A673 (cell line): ENCODE results near the gene ZBTB20. TPM values are rescaled to one million over a fixed set of nuclear protein-coding genes. Genes with fewer than 3 reads are reported as not detected.
A peak's percentile ranks its signal among the peaks of the same experiment; 100 is the strongest.

Experiments
- BruUV-seq: library from RNA; stranded (reverse); fragments of 400-500 nt; replicated peaks from 2 replicates; lab custom pipeline; 2021; lab: Mats Ljungman, UMichigan
- CTCF ChIA-PET: fragments of 300-600 bp; sonication (Branson Sonifier 250); formaldehyde crosslinking; loops from one replicate; lab custom pipeline; 2022; ENCODE audit warnings: antibody characterized with exemption; lab: Charles Lee
- POLR2A ChIA-PET: fragments of 300-600 bp; sonication (Branson Sonifier 250); formaldehyde crosslinking; loops from one replicate; lab custom pipeline; 2022; ENCODE audit warnings: antibody characterized with exemption; ENCODE audit not compliant: low non-redundant PET; lab: Charles Lee
- DNase-seq: peaks from one replicate; pipeline ENCODE4 v3.0.0-alpha.2; 2015; ENCODE audit warnings: low spot score
- H3K27ac ChIP-seq: fragments of 200-600 bp; sonication (generic); 2 replicates; pipeline ENCODE4 v1.5.1; 2016; ENCODE audit warnings: mixed run types, low read depth, mild to moderate bottlenecking, mixed read lengths, antibody characterized with exemption, low read length; ENCODE audit not compliant: poor library complexity, severe bottlenecking
- H3K27me3 ChIP-seq: fragments of 200-600 bp; sonication (generic); replicated peaks from 2 replicates; pipeline ENCODE4 v1.6.1; 2017; ENCODE audit warnings: mixed run types, low read depth, mild to moderate bottlenecking, mixed read lengths, antibody characterized with exemption, low read length; ENCODE audit not compliant: insufficient read depth, poor library complexity
- H3K36me3 ChIP-seq: fragments of 200-600 bp; sonication (generic); 2 replicates; pipeline ENCODE4 v1.6.1; 2016; ENCODE audit warnings: mixed run types, mild to moderate bottlenecking, mixed read lengths, antibody characterized with exemption, low read length; ENCODE audit not compliant: insufficient read depth, poor library complexity, severe bottlenecking
- H3K4me1 ChIP-seq: fragments of 200-600 bp; sonication (generic); 2 replicates; pipeline ENCODE4 v1.6.1; 2017; ENCODE audit warnings: mixed run types, mild to moderate bottlenecking, mixed read lengths, antibody characterized with exemption, low read length; ENCODE audit not compliant: insufficient read depth, poor library complexity, severe bottlenecking
- H3K4me3 ChIP-seq: fragments of 200-600 bp; sonication (generic); 2 replicates; pipeline ENCODE4 v1.5.1; 2016; ENCODE audit warnings: low read depth, mixed run types, mild to moderate bottlenecking, mixed read lengths, low read length; ENCODE audit not compliant: poor library complexity, severe bottlenecking
- H3K9me3 ChIP-seq: fragments of 200-600 bp; sonication (generic); 2 replicates; pipeline ENCODE4 v1.6.1; 2016; ENCODE audit warnings: mixed run types, low read depth, mild to moderate bottlenecking, mixed read lengths, antibody characterized with exemption, low read length; ENCODE audit not compliant: poor library complexity, severe bottlenecking
- CTCF ChIP-seq: fragments of 300-800, 200-600 bp; sonication (generic); conservative IDR thresholded peaks from 2 replicates; pipeline ENCODE4 v1.5.1; 2017; ENCODE audit warnings: low read depth, mild to moderate bottlenecking, antibody characterized with exemption, low read length, moderate library complexity, mixed read lengths
- EZH2 ChIP-seq: fragments of 200-600 bp; sonication (generic); IDR thresholded peaks from 2 replicates; pipeline ENCODE4 v1.6.1; 2017; ENCODE audit warnings: borderline replicate concordance, low read depth, mild to moderate bottlenecking, mixed read lengths, antibody characterized with exemption, low read length; ENCODE audit not compliant: poor library complexity, severe bottlenecking
- intact Hi-C: fragments of 100-400 bp; cut with micrococcal nuclease; formaldehyde crosslinking; loops from one replicate; pipeline ENCODE4 v1.10.0; 2022; ENCODE audit not compliant: unreplicated experiment
- total RNA-seq: library from RNA; stranded (reverse); gene quantifications from 2 replicates; pipeline ENCODE4 v1.2.3, GENCODE V29; 2021

Gene ZBTB20
- total RNA-seq, 1 experiment from 2014 or later = 13.5 TPM

GRCh38 chr3:114585687-114586086, 561.4 kb downstream of the ZBTB20 start:
- no TSS peak for BruUV-seq
- Histone ChIP-seq H3K9me3 (no peaks in the 10 kb centered on the region), H3K4me3 (no peak overlapping the region), H3K27me3 (no peaks in the 10 kb centered on the region), H3K36me3 (no peaks in the 10 kb centered on the region), H3K4me1 (peaks cover 21% of the 10 kb centered on the region), H3K27ac (no peak overlapping the region)
- CTCF ChIA-PET = no interaction called here
- POLR2A ChIA-PET = no interaction called here
- no peak for DNase-seq
- intact Hi-C loops = loop anchor here (10.0 kb wide), 1 partner anchor 201 kb away; no protein-coding TSS in a partner anchor
- TF ChIP-seq CTCF (no peak), EZH2 (no peak)

- H3K9me3 ChIP-seq = no peaks in the 10 kb centered on the region
- H3K36me3 ChIP-seq = no peaks in the 10 kb centered on the region
- no TSS peak for BruUV-seq
- peaks cover 21% of the 10 kb centered on the region for H3K4me1 ChIP-seq
- H3K4me3 ChIP-seq = peak overlapping the region; percentile 14
- intact Hi-C loops = loop anchor here (10.0 kb wide), 1 partner anchor 200 kb away; no protein-coding TSS in a partner anchor
- no peaks in the 10 kb centered on the region for H3K27me3 ChIP-seq
- peak overlapping the region; percentile 68 for H3K27ac ChIP-seq
- peak; percentile 37 for DNase-seq
- ChIA-PET CTCF (interaction anchor here (0.7 kb wide), 1 partner anchor 202 kb away, joined by 4 read pairs; no protein-coding TSS in a partner anchor), POLR2A (no interaction called here)
- TF ChIP-seq CTCF (peak; percentile 26; the same call in 1 of the 2 replicates), EZH2 (no peak)
Measured at GRCh38 chr3:114584734-114585371, 562.2 kb downstream of the ZBTB20 start.

DNA sequence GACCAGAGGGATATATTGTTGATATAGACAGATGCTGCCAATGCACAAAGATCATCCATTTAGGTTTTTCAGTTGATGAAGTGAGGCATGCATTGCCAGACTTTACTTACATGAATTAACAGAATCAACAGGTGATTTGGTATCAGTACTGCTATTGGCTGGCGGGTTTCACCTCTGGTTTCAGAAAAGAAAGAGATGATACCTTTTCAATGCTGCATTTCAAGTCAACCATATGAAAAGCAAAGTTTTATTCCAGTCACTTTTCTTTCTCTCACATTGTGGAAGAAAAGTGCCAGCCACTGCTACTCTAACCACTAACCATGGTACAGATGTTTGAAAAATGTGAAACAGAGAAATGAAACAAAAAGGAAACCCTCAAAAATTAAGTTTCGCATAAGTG, 564.2 kb downstream of the ZBTB20 start:
- H3K4me1 ChIP-seq = peaks cover 21% of the 10 kb centered on the region

More for the DNA sequence above, 564.2 kb downstream of the ZBTB20 start:
- intact Hi-C loops = loop anchor here (10.0 kb wide), 1 partner anchor 198 kb away; no protein-coding TSS in a partner anchor
- no peaks in the 10 kb centered on the region for H3K36me3 ChIP-seq
- CTCF ChIA-PET = no interaction called here
- DNase-seq = no peak
- peak overlapping the region; percentile 68 for H3K27ac ChIP-seq
- no peaks in the 10 kb centered on the region for H3K9me3 ChIP-seq
- no peak overlapping the region for H3K4me3 ChIP-seq
- TF ChIP-seq EZH2 (no peak), CTCF (no peak)
- BruUV-seq = no TSS peak
- POLR2A ChIA-PET = no interaction called here
- H3K27me3 ChIP-seq = no peaks in the 10 kb centered on the region
